Activated T-cell treated with anti-CD3 and anti-CD28 coated beads, Interleukin-2, amount 50 U/mL, for 72 hours (primary cell): ENCODE data around the gene TPPP2. TPM values are rescaled to one million over a fixed set of nuclear protein-coding genes. Genes with fewer than 3 reads are reported as not detected.

Source experiments
- ATAC-seq, 2 donors: fragments of 150-1000 bp; cut with Tn5 transposase; replicated peaks in 1 of 2; 2 replicates each; pipeline ENCODE4 v1.10.0; 2021; ENCODE audit warnings: moderate library complexity in 2 of 2, mild to moderate bottlenecking in 1 of 2
- DNase-seq, 2 donors: peaks; one replicate each; pipeline ENCODE4 v3.0.0; 2021 to 2022; ENCODE audit warnings: mixed read lengths in 1 of 2
- H3K27ac Mint-ChIP-seq: one replicate; pipeline ENCODE4 v1.8.0; 2022; ENCODE audit warnings: mild to moderate bottlenecking, moderate library complexity, mixed read lengths
- H3K27me3 Mint-ChIP-seq: one replicate; pipeline ENCODE4 v1.8.0; 2022; ENCODE audit warnings: low read depth, mixed read lengths
- H3K36me3 Mint-ChIP-seq, 2 donors: one replicate each; pipeline ENCODE4 v1.8.0; 2022; ENCODE audit warnings: mixed read lengths in 2 of 2, mild to moderate bottlenecking in 1 of 2; ENCODE audit not compliant: insufficient read depth in 2 of 2
- H3K4me1 Mint-ChIP-seq: one replicate; pipeline ENCODE4 v1.8.0; 2022; ENCODE audit warnings: low read depth, mixed read lengths
- H3K4me3 Mint-ChIP-seq, 2 donors: one replicate each; pipeline ENCODE4 v1.8.0; 2022; ENCODE audit warnings: mild to moderate bottlenecking in 2 of 2, mixed read lengths in 2 of 2, moderate library complexity in 2 of 2
- H3K9me3 Mint-ChIP-seq, 2 donors: one replicate each; pipeline ENCODE4 v1.8.0; 2022; ENCODE audit warnings: mixed read lengths in 2 of 2
- total RNA-seq, 2 donors: library from RNA; stranded (reverse); gene quantifications; one replicate each; pipeline ENCODE4 v1.2.3, GENCODE V29; 2022

The TPPP2 gene
- total RNA-seq, 2 donors from 2014 or later, result not detected

- no peak overlapping the region for H3K27ac Mint-ChIP-seq
- no peaks in the 10 kb centered on the region for H3K36me3 Mint-ChIP-seq
- H3K4me3 Mint-ChIP-seq, result no peak overlapping the region
- H3K9me3 Mint-ChIP-seq, result no peaks in the 10 kb centered on the region
- H3K27me3 Mint-ChIP-seq, result peaks cover 45% of the 10 kb centered on the region
- no peak for DNase-seq
- ATAC-seq, result no peak
- H3K4me1 Mint-ChIP-seq, result peaks cover 29% of the 10 kb centered on the region
Measured at GRCh38 chr14:21073921-21074320, 43.9 kb downstream of the TPPP2 start.

GRCh38 chr14:21074398-21075272 lies 44.6 kb downstream of the TPPP2 start:
- Mint-ChIP-seq H3K4me3 (no peak overlapping the region), H3K4me1 (peaks cover 22% of the 10 kb centered on the region), H3K27ac (no peak overlapping the region), H3K36me3 (no peaks in the 10 kb centered on the region), H3K27me3 (peaks cover 38% of the 10 kb centered on the region), H3K9me3 (no peaks in the 10 kb centered on the region)
- ATAC-seq, result no peak
- no peak for DNase-seq

DNA sequence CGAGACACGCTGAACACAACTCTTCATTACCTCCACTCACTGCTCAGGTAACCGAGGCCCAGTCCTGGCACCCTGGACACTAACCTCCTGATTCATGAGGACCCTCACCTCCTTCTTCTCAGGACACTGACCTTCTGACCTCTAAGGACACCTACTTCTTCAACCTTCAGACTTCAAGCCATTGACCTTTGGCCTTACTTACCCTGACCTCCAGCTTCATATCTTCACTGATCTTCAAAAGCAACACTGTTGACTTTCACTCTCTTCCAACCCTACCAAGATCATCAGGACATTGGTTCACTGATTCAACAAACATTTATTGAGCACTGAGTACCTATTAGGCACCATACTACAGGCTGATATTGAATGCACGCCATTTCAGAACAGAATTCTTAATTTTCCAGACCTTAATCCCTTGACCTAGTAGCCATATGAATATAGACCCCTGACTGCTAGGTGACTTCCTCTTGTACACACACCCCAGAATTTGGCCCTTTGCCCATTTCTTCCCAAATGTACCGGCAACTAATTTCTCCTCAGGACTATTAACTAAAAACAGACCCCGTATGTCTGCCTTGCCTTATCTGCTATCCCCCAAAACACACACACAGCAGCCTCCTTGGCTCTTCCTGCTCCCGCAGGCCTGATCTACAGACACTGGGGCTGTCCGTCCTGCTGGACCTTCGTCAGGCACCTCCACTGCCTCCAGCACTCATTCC lies 45.9 kb downstream of the TPPP2 start:
- DNase-seq, result no peak
- H3K27ac Mint-ChIP-seq, result no peak overlapping the region
- no peaks in the 10 kb centered on the region for H3K9me3 Mint-ChIP-seq
- H3K36me3 Mint-ChIP-seq, result no peaks in the 10 kb centered on the region
- no peak for ATAC-seq
- peaks cover 12% of the 10 kb centered on the region for H3K4me1 Mint-ChIP-seq
- H3K27me3 Mint-ChIP-seq, result peaks cover 37% of the 10 kb centered on the region
- no peak overlapping the region for H3K4me3 Mint-ChIP-seq

- no peaks in the 10 kb centered on the region for H3K36me3 Mint-ChIP-seq
- H3K9me3 Mint-ChIP-seq, result no peaks in the 10 kb centered on the region
- no peak overlapping the region for H3K4me3 Mint-ChIP-seq
- H3K27me3 Mint-ChIP-seq, result peaks cover 19% of the 10 kb centered on the region
- DNase-seq (no peak), ATAC-seq (no peak)
- no peaks in the 10 kb centered on the region for H3K4me1 Mint-ChIP-seq
- H3K27ac Mint-ChIP-seq, result no peak overlapping the region
Measured at GRCh38 chr14:21077672-21078071, 47.7 kb downstream of the TPPP2 start.

DNA sequence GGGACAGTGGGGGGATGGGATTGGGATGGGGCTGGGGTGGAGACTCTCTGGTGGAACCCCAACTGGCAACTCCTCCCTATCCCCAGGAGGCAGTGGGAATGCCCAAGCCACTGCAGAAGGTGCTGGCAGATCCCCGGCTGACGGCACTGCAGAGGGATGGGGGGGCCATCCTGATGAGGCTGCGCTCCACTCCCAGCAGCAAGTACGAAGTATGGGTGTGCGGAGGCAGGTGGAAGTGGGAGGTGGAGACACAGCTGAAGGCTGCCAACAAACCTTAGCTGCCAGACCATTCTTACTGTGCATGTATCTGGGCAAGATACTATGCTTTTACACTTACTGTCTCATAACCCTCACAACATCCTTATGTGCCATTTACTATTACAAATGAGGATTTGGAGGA lies 48.3 kb downstream of the TPPP2 start:
- Mint-ChIP-seq H3K27me3 (peaks cover 13% of the 10 kb centered on the region), H3K27ac (no peak overlapping the region), H3K4me1 (no peaks in the 10 kb centered on the region), H3K4me3 (no peak overlapping the region), H3K9me3 (no peaks in the 10 kb centered on the region), H3K36me3 (no peaks in the 10 kb centered on the region)
- no peak for DNase-seq
- no peak for ATAC-seq

- peaks cover 9% of the 10 kb centered on the region for H3K27me3 Mint-ChIP-seq
- no peaks in the 10 kb centered on the region for H3K4me1 Mint-ChIP-seq
- DNase-seq, result no peak
- ATAC-seq, result no peak
- no peak overlapping the region for H3K27ac Mint-ChIP-seq
- no peak overlapping the region for H3K4me3 Mint-ChIP-seq
- no peaks in the 10 kb centered on the region for H3K9me3 Mint-ChIP-seq
- H3K36me3 Mint-ChIP-seq, result no peaks in the 10 kb centered on the region
Measured at GRCh38 chr14:21078726-21079125, 48.7 kb downstream of the TPPP2 start.

GRCh38 chr14:21081521-21082142 lies 51.6 kb downstream of the TPPP2 start:
- ATAC-seq (no peak), DNase-seq (no peak)
- Mint-ChIP-seq H3K9me3 (no peaks in the 10 kb centered on the region), H3K36me3 (no peaks in the 10 kb centered on the region), H3K4me1 (peaks cover 3% of the 10 kb centered on the region), H3K4me3 (no peak overlapping the region), H3K27me3 (peaks cover 6% of the 10 kb centered on the region), H3K27ac (no peak overlapping the region)

Other genes with a start within 250 kb of the TPPP2 start
- gene RNASE6, start 248.9 kb upstream of the TPPP2 start, total RNA-seq, result not detected
- not detected for gene RNASE1, start 227.4 kb upstream of the TPPP2 start, total RNA-seq
- gene RNASE3, start 138.8 kb upstream of the TPPP2 start, total RNA-seq, result not detected
- not detected for gene RNASE2, start 74.7 kb upstream of the TPPP2 start, total RNA-seq
- gene METTL17, start 40.2 kb upstream of the TPPP2 start, total RNA-seq, result 10 to 100 TPM; 91.2 to 94.9 TPM
- under 1 TPM; 0.58 to 0.96 TPM for gene SLC39A2, start 30.9 kb upstream of the TPPP2 start, total RNA-seq
- 1 to 10 TPM; 4.0 to 6.3 TPM for gene NDRG2, start 5.2 kb upstream of the TPPP2 start, total RNA-seq
- not detected for gene RNASE13, start 4.6 kb downstream of the TPPP2 start, total RNA-seq
- gene RNASE7, start 12.1 kb downstream of the TPPP2 start, total RNA-seq, result not detected
- not detected for gene RNASE8, start 27.6 kb downstream of the TPPP2 start, total RNA-seq
- gene ARHGEF40, start 40.1 kb downstream of the TPPP2 start, total RNA-seq, result under 1 TPM; 0.26 to 0.37 TPM
- gene ZNF219, start 68.4 kb downstream of the TPPP2 start, total RNA-seq, result 10 to 100 TPM; 11.2 to 12.4 TPM
- gene TMEM253, start 70.8 kb downstream of the TPPP2 start, total RNA-seq, result under 1 TPM in 1 of 2 donors, not detected in 1; 0.35 TPM
- not detected for gene OR5AU1, start 125.8 kb downstream of the TPPP2 start, total RNA-seq
- 1,000 to 10,000 TPM; 1,220 to 1,492 TPM for gene HNRNPC, start 239.2 kb downstream of the TPPP2 start, total RNA-seq
- gene RPGRIP1, start 249.9 kb downstream of the TPPP2 start, total RNA-seq, result not detected